NT2/D1 (cell line): ENCODE results near the gene SORCS3.

Source experiments
- YY1 ChIP-seq: IDR thresholded peaks from 2 replicates; pipeline ENCODE4 v1.6.1; 2011; ENCODE audit not compliant: insufficient read length, insufficient read depth
- ZNF274 ChIP-seq: IDR thresholded peaks from 2 replicates; pipeline ENCODE4 v1.6.1; 2011; ENCODE audit warnings: mild to moderate bottlenecking, low read depth, low read length

DNA sequence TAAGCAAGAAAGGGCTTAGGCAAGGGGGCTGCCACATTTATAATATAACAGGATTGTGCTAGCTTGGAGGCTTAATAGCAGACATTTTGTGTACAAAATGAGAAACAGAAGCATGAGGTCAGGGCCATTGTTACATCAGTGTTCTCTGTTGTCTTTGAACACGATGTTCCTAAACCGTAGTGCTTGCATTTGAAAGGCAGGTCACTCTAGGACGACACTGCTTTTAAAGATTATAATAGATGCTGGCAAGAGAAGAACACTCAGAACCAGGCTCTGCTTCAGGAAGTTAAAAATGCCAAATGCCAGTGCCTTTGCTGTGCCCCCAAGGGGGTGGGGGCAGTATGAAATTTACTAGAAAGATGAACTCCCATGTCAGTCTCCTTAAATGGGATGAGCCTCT is 91.1 kb downstream of the SORCS3 start:
- TF ChIP-seq YY1 (no peak), ZNF274 (no peak)
